AG10803 (cell line): ENCODE results near the gene NDUFA6.
A peak's percentile ranks its signal among the peaks of the same experiment; 100 is the strongest.

ENCODE experiments used
- DNase-seq: peaks from one replicate; pipeline ENCODE4 v3.0.0; 2010; ENCODE audit warnings: low read depth
- H3K4me3 ChIP-seq: 2 replicates; pipeline ENCODE4 v1.5.1; 2011; ENCODE audit warnings: mild to moderate bottlenecking, low read length, control low read depth
- TF ChIP-seq, protein P1 (sequence below): conservative IDR thresholded peaks from 2 replicates; pipeline ENCODE4 v1.5.1; 2011; ENCODE audit warnings: mild to moderate bottlenecking, low read length, control low read depth, inconsistent platforms

NDUFA6 gene

DNA sequence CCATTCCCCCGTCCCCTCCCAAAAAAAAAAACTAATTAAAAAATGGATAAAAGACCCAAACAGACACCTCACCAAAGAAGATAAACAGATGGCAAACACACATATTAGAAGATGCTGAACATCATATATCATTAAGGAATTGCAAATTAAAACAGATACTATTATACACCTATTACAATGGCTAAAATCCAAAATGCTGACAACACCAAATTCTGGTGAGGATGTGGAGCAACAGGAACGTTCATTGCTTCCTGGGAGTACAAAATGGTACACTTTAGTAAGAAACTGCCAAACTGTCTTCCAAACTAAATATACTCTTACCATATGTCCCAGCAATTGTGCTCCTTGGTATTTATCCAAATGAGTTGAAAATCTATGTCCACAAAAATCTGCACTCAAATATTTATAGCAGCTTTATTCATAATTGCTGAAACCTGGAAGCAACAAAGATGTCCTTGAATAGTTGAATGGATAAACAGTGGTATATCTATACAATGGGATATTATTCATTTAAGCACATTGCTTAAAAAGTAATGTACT lies 39.9 kb downstream of the NDUFA6 start:
- no peak overlapping the region for H3K4me3 ChIP-seq
- no peak for DNase-seq
- TF ChIP-seq, protein P1, sequence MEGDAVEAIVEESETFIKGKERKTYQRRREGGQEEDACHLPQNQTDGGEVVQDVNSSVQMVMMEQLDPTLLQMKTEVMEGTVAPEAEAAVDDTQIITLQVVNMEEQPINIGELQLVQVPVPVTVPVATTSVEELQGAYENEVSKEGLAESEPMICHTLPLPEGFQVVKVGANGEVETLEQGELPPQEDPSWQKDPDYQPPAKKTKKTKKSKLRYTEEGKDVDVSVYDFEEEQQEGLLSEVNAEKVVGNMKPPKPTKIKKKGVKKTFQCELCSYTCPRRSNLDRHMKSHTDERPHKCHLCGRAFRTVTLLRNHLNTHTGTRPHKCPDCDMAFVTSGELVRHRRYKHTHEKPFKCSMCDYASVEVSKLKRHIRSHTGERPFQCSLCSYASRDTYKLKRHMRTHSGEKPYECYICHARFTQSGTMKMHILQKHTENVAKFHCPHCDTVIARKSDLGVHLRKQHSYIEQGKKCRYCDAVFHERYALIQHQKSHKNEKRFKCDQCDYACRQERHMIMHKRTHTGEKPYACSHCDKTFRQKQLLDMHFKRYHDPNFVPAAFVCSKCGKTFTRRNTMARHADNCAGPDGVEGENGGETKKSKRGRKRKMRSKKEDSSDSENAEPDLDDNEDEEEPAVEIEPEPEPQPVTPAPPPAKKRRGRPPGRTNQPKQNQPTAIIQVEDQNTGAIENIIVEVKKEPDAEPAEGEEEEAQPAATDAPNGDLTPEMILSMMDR, result no peak

DNA sequence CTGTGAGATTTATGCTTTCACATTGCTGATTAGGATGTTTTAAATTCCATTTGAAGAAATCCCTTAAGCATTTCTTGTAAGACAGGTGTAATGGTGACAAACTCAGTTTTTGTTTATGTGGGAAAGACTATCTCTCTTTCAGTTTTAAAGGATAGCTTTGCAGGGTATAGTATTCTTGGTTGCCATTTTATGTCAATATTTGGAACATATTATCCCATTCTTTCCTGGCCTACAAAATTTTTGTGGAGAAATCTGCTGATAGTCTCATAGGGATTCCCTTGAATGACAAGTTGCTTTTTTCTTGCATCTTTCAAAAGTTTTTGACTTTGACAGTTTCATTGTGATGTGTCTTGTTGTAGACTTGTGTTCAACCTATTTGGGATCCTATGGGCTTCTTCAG lies 48.8 kb downstream of the NDUFA6 start:
- no peak overlapping the region for H3K4me3 ChIP-seq
- TF ChIP-seq, protein P1, result no peak
- no peak for DNase-seq

DNA sequence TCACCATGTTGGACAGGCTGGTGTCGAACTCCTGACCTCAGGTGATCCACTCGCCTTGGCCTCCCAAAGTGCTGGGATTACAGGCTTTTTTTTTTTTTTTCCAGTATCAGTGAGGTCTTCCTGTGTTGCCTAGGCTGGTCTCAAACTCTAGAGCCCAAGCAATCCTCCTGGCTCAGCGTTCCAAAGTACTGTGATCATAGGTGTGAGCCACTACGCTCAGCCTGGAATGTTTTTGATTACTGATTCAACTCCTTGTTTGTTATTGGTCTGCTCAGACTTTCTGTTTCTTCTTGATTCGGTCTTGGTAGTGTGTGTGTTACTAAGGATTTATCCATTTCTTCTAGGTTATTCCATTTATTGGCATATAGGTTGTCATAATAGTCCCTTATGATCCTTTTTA lies 51.3 kb downstream of the NDUFA6 start:
- TF ChIP-seq, protein P1, result no peak

More for the DNA sequence above, 51.3 kb downstream of the NDUFA6 start:
- DNase-seq, result peak; percentile 27
- H3K4me3 ChIP-seq, result no peak overlapping the region
